Measurements from ENCODE around the gene P2RX7.

The P2RX7 gene

DNA sequence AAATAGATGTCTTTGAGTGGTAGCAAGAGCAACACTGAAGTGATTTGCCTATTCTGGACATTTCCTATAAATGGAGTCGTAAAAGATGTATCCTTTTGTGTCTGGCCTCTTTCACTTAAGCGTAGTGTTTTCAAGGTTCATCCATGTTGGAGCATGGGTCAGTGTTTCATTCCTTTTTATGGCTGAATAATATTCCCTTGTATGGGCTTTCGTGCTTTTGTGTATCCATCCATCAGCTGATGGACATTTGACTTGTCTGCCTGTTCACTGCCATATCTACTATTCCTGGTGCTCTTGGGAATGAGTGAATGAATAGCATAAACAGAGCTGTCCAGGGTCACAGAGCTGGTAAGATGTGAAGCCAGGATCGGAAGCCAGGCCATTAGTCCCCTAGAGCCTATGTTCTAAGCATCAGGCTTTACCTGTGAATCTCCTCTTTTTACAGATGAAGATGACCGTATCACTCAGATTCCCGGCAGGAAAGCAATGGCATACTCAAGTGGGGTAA lies 1.8 kb upstream of the P2RX7 start:
- H3K27me3 ChIP-seq (ENCODE audit: control insufficient read depth, insufficient read depth, low read length): no peaks in the 10 kb centered on the region
- no peaks in the 10 kb centered on the region for H3K9me3 ChIP-seq (ENCODE audit: control insufficient read depth, low read length)
- no peak overlapping the region for H3K27ac ChIP-seq
- no peak overlapping the region for H2AFZ ChIP-seq
- H3K4me1 ChIP-seq: peaks cover 13% of the 10 kb centered on the region
- TF ChIP-seq, protein P1, sequence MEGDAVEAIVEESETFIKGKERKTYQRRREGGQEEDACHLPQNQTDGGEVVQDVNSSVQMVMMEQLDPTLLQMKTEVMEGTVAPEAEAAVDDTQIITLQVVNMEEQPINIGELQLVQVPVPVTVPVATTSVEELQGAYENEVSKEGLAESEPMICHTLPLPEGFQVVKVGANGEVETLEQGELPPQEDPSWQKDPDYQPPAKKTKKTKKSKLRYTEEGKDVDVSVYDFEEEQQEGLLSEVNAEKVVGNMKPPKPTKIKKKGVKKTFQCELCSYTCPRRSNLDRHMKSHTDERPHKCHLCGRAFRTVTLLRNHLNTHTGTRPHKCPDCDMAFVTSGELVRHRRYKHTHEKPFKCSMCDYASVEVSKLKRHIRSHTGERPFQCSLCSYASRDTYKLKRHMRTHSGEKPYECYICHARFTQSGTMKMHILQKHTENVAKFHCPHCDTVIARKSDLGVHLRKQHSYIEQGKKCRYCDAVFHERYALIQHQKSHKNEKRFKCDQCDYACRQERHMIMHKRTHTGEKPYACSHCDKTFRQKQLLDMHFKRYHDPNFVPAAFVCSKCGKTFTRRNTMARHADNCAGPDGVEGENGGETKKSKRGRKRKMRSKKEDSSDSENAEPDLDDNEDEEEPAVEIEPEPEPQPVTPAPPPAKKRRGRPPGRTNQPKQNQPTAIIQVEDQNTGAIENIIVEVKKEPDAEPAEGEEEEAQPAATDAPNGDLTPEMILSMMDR (IDR thresholded peaks at IDR 0.05): no peak
- H3K36me3 ChIP-seq (ENCODE audit: control insufficient read depth, insufficient read depth, low read length): no peaks in the 10 kb centered on the region
- no peaks in the 10 kb centered on the region for H3K79me2 ChIP-seq
- H3K4me2 ChIP-seq (ENCODE audit: low read length): no peak overlapping the region
- no peak overlapping the region for H3K9ac ChIP-seq
- H3K4me3 ChIP-seq (ENCODE audit: low read depth, low read length): no peak overlapping the region

DNA sequence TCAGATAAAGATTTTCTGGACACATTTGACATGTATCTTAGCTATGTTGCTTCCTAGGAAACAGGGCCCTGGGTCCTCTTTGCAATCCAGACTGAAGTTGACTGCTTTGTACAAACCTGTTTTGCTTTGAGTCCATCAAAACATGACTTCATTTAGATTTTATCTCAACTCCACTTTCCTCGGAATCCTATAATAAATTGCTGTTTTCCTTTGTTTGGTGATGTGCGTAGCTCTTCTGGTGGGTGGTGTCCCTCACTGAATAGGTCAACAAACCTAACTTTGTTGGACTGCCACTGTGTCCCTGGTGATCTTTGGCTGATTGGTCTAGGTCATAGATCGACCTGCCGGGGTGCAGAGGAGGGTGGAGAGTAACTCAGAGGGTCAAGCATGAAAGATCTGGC lies 735 bp upstream of the P2RX7 start:
- TF ChIP-seq, protein P1 (IDR thresholded peaks at IDR 0.05): no peak
- no peaks in the 10 kb centered on the region for H3K9me3 ChIP-seq (ENCODE audit: control insufficient read depth, low read length)
- peak overlapping the region; percentile 80 for H2AFZ ChIP-seq
- no peaks in the 10 kb centered on the region for H3K36me3 ChIP-seq (ENCODE audit: control insufficient read depth, insufficient read depth, low read length)
- no peaks in the 10 kb centered on the region for H3K79me2 ChIP-seq
- peak overlapping the region; percentile 40 for H3K27ac ChIP-seq
- H3K4me3 ChIP-seq (ENCODE audit: low read depth, low read length): no peak overlapping the region
- H3K4me2 ChIP-seq (ENCODE audit: low read length): no peak overlapping the region
- H3K9ac ChIP-seq: no peak overlapping the region
- no peaks in the 10 kb centered on the region for H3K27me3 ChIP-seq (ENCODE audit: control insufficient read depth, insufficient read depth, low read length)
- H3K4me1 ChIP-seq: peaks cover 13% of the 10 kb centered on the region

DNA sequence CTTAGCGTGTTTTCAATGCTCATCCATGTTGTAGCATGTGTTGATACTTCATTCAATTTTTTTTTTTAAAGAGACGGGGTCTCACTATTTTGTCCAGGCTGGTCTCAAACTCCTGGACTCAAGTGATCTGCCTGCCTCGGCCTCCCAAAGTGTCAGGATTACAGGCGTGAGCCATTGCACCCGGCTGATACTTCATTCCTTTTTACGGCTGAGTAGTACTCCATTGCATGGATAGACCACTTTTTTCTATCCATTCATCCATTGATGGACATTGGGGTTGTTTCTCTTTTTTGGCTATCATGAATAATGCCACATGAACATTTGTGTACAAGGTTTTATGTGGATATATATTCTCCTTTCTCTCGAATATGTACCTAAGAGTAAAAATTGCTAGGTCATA lies 1.2 kb downstream of the P2RX7 start:
- no peaks in the 10 kb centered on the region for H3K36me3 ChIP-seq (ENCODE audit: control insufficient read depth, insufficient read depth, low read length)
- peaks cover 13% of the 10 kb centered on the region for H3K4me1 ChIP-seq
- no peak overlapping the region for H2AFZ ChIP-seq
- TF ChIP-seq, protein P1 (IDR thresholded peaks at IDR 0.05): no peak
- H3K4me2 ChIP-seq (ENCODE audit: low read length): no peak overlapping the region
- H3K27ac ChIP-seq: no peak overlapping the region
- H3K9ac ChIP-seq: no peak overlapping the region
- no peak overlapping the region for H3K4me3 ChIP-seq (ENCODE audit: low read depth, low read length)
- no peaks in the 10 kb centered on the region for H3K79me2 ChIP-seq
- H3K27me3 ChIP-seq (ENCODE audit: control insufficient read depth, insufficient read depth, low read length): no peaks in the 10 kb centered on the region
- no peaks in the 10 kb centered on the region for H3K9me3 ChIP-seq (ENCODE audit: control insufficient read depth, low read length)

DNA sequence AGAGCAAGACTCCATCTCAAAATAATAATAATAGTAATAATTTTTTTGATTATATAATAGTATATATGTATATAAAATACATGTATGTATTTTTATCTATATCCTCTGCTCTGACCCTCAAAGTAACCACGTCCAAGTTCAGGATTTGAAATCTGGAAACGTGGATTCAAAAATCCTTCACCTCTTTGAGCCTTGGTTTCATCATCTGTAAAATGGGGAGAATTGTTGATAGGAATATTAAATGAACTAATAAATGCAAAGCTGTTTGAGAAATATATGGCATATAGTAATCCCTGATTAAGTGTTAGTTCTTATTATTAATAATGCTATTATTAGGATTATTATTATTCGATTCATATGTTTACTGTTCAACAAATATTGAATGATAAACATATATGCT lies 2.6 kb downstream of the P2RX7 start:
- peaks cover 13% of the 10 kb centered on the region for H3K4me1 ChIP-seq
- H3K4me2 ChIP-seq (ENCODE audit: low read length): no peak overlapping the region
- no peaks in the 10 kb centered on the region for H3K79me2 ChIP-seq
- no peak overlapping the region for H2AFZ ChIP-seq
- no peaks in the 10 kb centered on the region for H3K36me3 ChIP-seq (ENCODE audit: control insufficient read depth, insufficient read depth, low read length)
- no peaks in the 10 kb centered on the region for H3K27me3 ChIP-seq (ENCODE audit: control insufficient read depth, insufficient read depth, low read length)
- TF ChIP-seq, protein P1 (IDR thresholded peaks at IDR 0.05): no peak
- H3K4me3 ChIP-seq (ENCODE audit: low read depth, low read length): no peak overlapping the region
- no peak overlapping the region for H3K9ac ChIP-seq
- H3K9me3 ChIP-seq (ENCODE audit: control insufficient read depth, low read length): no peaks in the 10 kb centered on the region
- H3K27ac ChIP-seq: no peak overlapping the region

DNA sequence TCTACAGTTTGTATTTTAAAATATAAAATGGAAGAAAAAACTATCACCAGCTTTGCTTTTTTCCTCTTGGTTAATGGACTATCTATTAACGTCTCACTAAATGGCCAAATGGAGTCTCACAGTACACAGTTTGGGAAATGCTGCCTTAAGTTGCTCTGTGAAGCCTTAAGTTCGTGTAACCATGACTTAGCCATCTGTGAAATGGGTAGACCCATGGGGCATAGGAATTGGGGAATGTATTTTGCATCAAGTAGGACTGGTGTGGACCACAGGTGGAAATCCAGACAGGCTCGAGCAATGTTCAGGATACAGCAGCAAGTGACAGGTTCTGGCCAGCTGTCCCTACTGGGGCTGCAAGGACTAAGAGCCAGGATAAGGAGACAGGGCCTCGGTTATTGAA lies 4.8 kb downstream of the P2RX7 start:
- Histone ChIP-seq H3K4me3 (ENCODE audit: low read depth, low read length) (no peak overlapping the region), H3K79me2 (no peaks in the 10 kb centered on the region), H3K4me1 (peaks cover 4% of the 10 kb centered on the region), H3K27ac (no peak overlapping the region), H3K9ac (no peak overlapping the region), H3K9me3 (ENCODE audit: control insufficient read depth, low read length) (no peaks in the 10 kb centered on the region), H3K36me3 (ENCODE audit: control insufficient read depth, insufficient read depth, low read length) (no peaks in the 10 kb centered on the region), H3K4me2 (ENCODE audit: low read length) (no peak overlapping the region), H2AFZ (no peak overlapping the region), H3K27me3 (ENCODE audit: control insufficient read depth, insufficient read depth, low read length) (no peaks in the 10 kb centered on the region)
- TF ChIP-seq, protein P1 (IDR thresholded peaks at IDR 0.05): no peak

Data from parathyroid adenoma (tissue), 2 donors.